GM18873 (cell line): Measurements from ENCODE around the gene CCL2.

Experiments used
- ATAC-seq: cut with Tn5 transposase; IDR thresholded peaks from one replicate; pipeline ENCODE4 v1.9.1; 2021; ENCODE audit warnings: mild to moderate bottlenecking, moderate library complexity, moderate number of reproducible peaks; ENCODE audit not compliant: unreplicated experiment, low FRiP score

Gene CCL2

DNA sequence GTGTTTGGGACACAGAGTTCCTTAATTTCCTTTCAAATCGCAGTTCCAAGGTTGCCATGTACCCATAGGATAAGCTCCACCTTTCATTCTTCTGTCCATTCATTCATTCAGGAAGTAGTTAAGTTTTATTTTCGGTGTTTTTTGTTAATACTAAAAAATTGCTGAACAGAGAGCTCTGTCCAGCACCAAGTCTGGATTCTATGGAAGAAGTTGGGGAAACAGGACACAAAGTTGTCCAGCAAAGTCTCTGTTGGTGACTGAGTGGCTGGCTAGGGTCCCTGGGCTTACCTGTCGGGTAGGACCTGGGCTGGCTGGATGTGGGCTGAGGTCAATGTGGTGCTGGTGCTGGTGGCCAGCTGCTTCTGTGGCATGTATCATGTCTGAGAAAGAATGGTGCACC, 17.6 kb upstream of the CCL2 start:
- no peak for ATAC-seq

DNA sequence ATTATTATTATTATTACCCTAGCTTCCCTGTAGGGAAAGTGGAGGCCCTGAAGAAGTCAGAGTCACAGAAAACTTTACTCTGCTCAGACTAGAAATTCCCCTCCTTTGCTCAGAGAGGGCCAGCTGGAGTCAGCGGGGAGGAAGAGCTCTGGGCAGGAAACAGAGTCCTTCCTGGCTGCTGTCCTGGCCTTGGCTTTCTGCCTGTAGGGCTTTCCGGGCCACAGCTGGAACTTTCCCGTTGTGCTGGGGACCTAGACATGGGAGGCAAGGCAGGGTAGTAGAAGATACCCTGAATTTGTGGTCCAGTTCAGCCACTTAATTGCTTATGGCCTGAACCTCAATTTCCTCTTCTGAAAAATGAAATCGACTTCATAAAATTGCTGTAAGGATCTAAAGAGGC, 14.0 kb upstream of the CCL2 start:
- no peak for ATAC-seq

- ATAC-seq, result no peak
Measured at GRCh38 chr17:34242587-34243363, 12.3 kb upstream of the CCL2 start.

DNA sequence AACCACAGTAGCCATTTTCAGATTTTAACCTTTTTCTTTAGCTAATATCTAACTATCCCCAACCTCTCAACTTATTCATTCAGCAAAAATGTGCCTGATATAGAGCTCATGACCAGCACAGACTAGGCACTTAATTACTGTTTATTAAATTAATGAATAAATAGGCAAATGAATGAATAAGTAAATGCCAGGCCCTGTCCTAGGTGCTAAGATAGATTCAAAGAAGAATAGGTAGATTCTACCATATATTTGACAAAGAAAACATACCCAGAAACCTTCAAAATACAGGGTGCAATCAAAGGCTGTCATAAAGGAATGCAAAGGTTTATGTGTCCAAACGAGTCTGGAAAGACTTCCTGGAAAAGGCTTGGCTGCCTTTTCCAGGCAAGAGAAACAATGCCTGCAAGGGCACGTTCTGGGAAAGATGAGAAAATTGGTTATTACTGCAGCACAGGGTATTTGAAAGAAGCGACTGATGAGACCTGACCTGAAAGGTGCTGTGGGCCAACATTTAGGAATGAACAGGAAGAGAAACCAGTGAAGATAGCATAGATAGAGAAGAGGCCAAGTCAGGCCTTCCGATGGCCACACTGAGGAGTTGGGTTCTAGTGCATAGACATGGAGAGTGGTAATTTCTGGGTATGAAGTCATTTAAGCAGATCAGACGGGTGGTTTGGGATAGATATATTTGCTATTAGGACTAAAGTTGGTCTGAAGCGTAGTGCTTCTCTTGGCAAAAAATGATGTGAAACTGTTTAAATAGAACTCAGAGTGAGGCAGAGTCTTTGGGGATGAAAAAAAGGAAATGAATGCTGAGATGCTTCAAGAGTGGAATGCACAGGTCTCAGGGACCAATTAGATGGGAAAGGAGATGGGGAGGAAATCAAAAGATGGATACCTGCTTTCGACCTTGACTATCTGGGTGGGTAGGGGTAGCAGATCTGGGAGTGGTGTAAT, 11.4 kb upstream of the CCL2 start:
- no peak for ATAC-seq

DNA sequence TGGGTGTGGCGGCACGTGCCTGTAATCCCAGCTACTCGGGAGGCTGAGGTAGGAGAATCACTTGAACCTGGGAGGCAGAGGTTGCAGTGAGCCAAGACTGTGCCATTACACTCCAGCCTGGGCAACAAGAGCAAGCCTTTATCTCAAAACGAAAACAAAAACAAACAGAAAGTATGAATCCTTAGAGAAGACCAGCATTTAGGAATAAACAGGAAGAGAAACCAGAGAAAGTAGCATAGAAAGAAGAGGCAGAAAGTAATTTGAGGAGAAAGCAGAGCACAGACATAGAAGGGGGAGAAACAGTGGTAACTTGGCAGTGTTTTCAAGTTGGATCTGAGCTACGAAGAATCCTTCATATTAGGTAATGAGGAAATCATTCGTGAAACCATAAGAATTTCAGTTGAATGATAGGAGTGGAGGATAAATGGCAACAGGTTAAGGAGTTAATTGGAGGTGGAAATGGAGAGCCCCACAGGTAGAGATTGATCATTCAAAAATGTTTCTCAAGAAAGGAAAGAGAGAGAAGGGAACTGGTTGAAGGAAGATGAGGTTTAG, 9.7 kb upstream of the CCL2 start:
- no peak for ATAC-seq

DNA sequence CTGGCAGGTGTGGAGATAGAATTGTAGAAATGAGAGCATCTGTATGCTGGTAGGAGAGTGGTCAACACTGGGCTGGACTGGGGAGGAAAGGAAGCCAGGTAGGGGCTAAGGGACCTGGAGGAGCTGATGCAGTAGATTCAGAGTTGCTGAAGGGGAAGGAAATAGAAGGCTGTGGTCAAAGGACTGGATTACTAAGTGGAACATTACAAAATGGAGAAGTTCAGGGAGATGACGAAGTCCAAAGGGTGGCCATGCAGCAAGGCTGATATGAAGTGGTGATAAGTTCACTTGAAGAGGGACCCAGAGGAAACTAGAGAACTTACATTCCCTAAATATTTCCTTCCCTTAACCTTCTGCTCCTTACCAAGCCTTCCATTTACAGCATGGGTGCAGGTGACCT, 8.6 kb upstream of the CCL2 start:
- no peak for ATAC-seq

GRCh38 chr17:34246881-34247280, 8.2 kb upstream of the CCL2 start:
- no peak for ATAC-seq

GRCh38 chr17:34248511-34249024, 6.5 kb upstream of the CCL2 start:
- ATAC-seq, result no peak

- ATAC-seq, result no peak
Measured at GRCh38 chr17:34249061-34249460, 6.0 kb upstream of the CCL2 start.

GRCh38 chr17:34249478-34249877, 5.6 kb upstream of the CCL2 start:
- ATAC-seq, result no peak

GRCh38 chr17:34251186-34251585, 3.9 kb upstream of the CCL2 start:
- ATAC-seq, result no peak

GRCh38 chr17:34252095-34252443, 3.0 kb upstream of the CCL2 start:
- ATAC-seq, result no peak

DNA sequence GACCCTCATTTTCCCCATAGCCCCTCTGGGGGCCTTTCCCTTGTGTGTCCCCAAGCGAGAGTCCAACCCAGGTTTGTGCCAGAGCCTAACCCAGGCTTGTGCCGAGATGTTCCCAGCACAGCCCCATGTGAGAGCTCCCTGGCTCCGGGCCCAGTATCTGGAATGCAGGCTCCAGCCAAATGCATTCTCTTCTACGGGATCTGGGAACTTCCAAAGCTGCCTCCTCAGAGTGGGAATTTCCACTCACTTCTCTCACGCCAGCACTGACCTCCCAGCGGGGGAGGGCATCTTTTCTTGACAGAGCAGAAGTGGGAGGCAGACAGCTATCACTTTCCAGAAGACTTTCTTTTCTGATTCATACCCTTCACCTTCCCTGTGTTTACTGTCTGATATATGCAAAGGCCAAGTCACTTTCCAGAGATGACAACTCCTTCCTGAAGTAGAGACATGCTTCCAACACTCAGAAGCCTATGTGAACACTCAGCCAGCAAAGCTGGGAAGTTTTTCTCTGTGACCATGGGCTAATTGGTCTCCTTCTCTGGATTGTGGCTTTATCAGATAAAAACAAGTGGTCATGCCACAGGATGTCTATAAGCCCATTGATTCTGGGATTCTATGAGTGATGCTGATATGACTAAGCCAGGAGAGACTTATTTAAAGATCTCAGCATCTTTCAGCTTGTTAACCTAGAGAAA, 2.5 kb upstream of the CCL2 start:
- ATAC-seq, result no peak

GRCh38 chr17:34253139-34253525, 2.0 kb upstream of the CCL2 start:
- no peak for ATAC-seq

DNA sequence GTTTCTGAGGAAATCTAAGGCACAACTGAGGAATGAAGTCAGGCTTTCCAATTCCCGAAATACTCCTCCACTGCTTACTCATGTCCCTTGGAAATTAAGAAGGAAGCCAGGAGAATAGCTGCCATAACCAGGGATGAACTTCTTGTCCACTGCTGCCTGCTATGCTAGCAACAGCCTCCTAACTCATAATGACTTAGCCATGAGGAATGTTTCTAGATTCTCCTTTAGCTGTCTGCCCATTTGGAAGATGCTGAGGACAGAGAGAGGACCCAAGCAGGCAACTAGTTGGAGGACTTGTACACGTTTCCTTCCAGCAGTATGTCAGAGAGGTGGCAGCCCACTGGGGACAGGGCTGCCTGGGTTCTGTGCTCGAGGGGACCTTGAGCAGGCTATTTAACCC, 939 bp upstream of the CCL2 start:
- no peak for ATAC-seq

- no peak for ATAC-seq
Measured at GRCh38 chr17:34255381-34255732, 272 bp downstream of the CCL2 start.

DNA sequence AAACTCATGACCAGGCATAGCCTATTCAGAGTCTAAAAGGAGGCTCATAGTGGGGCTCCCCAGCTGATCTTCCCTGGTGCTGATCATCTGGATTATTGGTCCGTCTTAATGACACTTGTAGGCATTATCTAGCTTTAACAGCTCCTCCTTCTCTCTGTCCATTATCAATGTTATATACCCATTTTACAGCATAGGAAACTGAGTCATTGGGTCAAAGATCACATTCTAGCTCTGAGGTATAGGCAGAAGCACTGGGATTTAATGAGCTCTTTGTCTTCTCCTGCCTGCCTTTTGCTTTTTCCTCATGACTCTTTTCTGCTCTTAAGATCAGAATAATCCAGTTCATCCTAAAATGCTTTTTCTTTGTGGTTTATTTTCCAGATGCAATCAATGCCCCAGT, 756 bp downstream of the CCL2 start:
- no peak for ATAC-seq

- no peak for ATAC-seq
Measured at GRCh38 chr17:34257299-34257985, 2.4 kb downstream of the CCL2 start.

- no peak for ATAC-seq
Measured at GRCh38 chr17:34257986-34258326, 2.9 kb downstream of the CCL2 start.

- no peak for ATAC-seq
Measured at GRCh38 chr17:34259146-34259545, 4.1 kb downstream of the CCL2 start.
